ENCODE data around the gene CFAP46.
"Not testable (repeated sequence)": the region's sequence is repeated elsewhere in the genome, so short reads cannot be mapped to it uniquely, and the experiment has no call there.

The CFAP46 gene

GRCh38 chr10:132912713-132913558, 29.4 kb downstream of the CFAP46 start:
- DNase-seq, result no peak

GRCh38 chr10:132912225-132912712, 30.1 kb downstream of the CFAP46 start:
- DNase-seq, result no peak

- no peak for DNase-seq
Measured at GRCh38 chr10:132911786-132912097, 30.6 kb downstream of the CFAP46 start.

- no peak for DNase-seq
Measured at GRCh38 chr10:132910901-132911785, 31.2 kb downstream of the CFAP46 start.

GRCh38 chr10:132910186-132910880, 32.0 kb downstream of the CFAP46 start:
- DNase-seq, result no peak

- no peak for DNase-seq
Measured at GRCh38 chr10:132909491-132910071, 32.8 kb downstream of the CFAP46 start.

GRCh38 chr10:132908621-132909295, 33.6 kb downstream of the CFAP46 start:
- DNase-seq, result no peak

- DNase-seq, result no peak
Measured at GRCh38 chr10:132907821-132908620, 34.3 kb downstream of the CFAP46 start.

- DNase-seq, result no peak
Measured at GRCh38 chr10:132906836-132907235, 35.5 kb downstream of the CFAP46 start.

GRCh38 chr10:132906106-132906505, 36.3 kb downstream of the CFAP46 start:
- no peak for DNase-seq

- no peak for DNase-seq
Measured at GRCh38 chr10:132905661-132906060, 36.7 kb downstream of the CFAP46 start.

- DNase-seq, result no peak
Measured at GRCh38 chr10:132904814-132905649, 37.3 kb downstream of the CFAP46 start.

GRCh38 chr10:132904181-132904813, 38.1 kb downstream of the CFAP46 start:
- DNase-seq, result no peak

GRCh38 chr10:132902656-132903575, 39.5 kb downstream of the CFAP46 start:
- DNase-seq, result not testable (repeated sequence)

- no peak for DNase-seq
Measured at GRCh38 chr10:132901351-132901750, 41.0 kb downstream of the CFAP46 start.

GRCh38 chr10:132900211-132900756, 42.1 kb downstream of the CFAP46 start:
- no peak for DNase-seq

GRCh38 chr10:132899751-132900065, 42.7 kb downstream of the CFAP46 start:
- no peak for DNase-seq

- DNase-seq, result no peak
Measured at GRCh38 chr10:132899054-132899750, 43.2 kb downstream of the CFAP46 start.
